ENCODE data around the gene PNLIP. TPM values are rescaled to one million over a fixed set of nuclear protein-coding genes. Genes with fewer than 3 reads are reported as not detected.

Gene PNLIP
- total RNA-seq, 1 experiment from 2014 or later: 0.34 TPM

GRCh38 chr10:116614796-116615195 lies 69.1 kb downstream of the PNLIP start:
- no peak for DNase-seq (ENCODE audit: low read depth)

- no peak for DNase-seq (ENCODE audit: low read depth)
Observed at GRCh38 chr10:116615199-116615776, 69.6 kb downstream of the PNLIP start.

Other genes starting within 250 kb of the PNLIP start
- not detected in 2 replicates for gene CCDC172, start 221.5 kb upstream of the PNLIP start, total RNA-seq (2014; rRNA removed)
- 0.06 TPM in 1 of 2 replicates, not detected in the other for gene PNLIPRP3, start 118.1 kb upstream of the PNLIP start, total RNA-seq (2014; rRNA removed)
- gene PNLIPRP1, start 45.0 kb downstream of the PNLIP start, total RNA-seq (2014; rRNA removed): not detected in 2 replicates
- gene PNLIPRP2, start 75.0 kb downstream of the PNLIP start, total RNA-seq (2014; rRNA removed): not detected in 2 replicates
- 3.6 TPM in 2 replicates for gene HSPA12A, start 196.6 kb downstream of the PNLIP start, total RNA-seq (2014; rRNA removed)